Hematopoietic multipotent progenitor cell (in vitro differentiated cells): ENCODE results near the gene ZPLD1. TPM values are rescaled to one million over a fixed set of nuclear protein-coding genes. Genes with fewer than 3 reads are reported as not detected.

Experiments used
- DNase-seq, 3 donors: peaks; one replicate each; pipeline ENCODE4 v3.0.0-alpha.2; 2011 to 2015; ENCODE audit warnings: low read depth in 2 of 3, low spot score in 2 of 3
- total RNA-seq: library from RNA; depleted of rRNA; stranded (reverse); fragments of >200 nt; gene quantifications from one replicate; pipeline ENCODE4 v1.2.3, GENCODE V29; 2012

The ZPLD1 gene
- total RNA-seq, result not detected

GRCh38 chr3:102434715-102435114, at the start of gene ZPLD1:
Gene ZPLD1 (plus strand): TSS chr3:102435015. CDS start chr3:102438488, 3,473 bp downstream.
- no peak for DNase-seq

GRCh38 chr3:102390171-102390864, 44.5 kb upstream of the ZPLD1 start:
- no peak for DNase-seq

GRCh38 chr3:102390916-102391315, 43.9 kb upstream of the ZPLD1 start:
- DNase-seq, result no peak

GRCh38 chr3:102391491-102391890, 43.3 kb upstream of the ZPLD1 start:
- no peak for DNase-seq

- no peak for DNase-seq
Measured at GRCh38 chr3:102394517-102394916, 40.3 kb upstream of the ZPLD1 start.

GRCh38 chr3:102398176-102398575, 36.6 kb upstream of the ZPLD1 start:
- DNase-seq, result no peak

- DNase-seq, result no peak
Measured at GRCh38 chr3:102398666-102399065, 36.1 kb upstream of the ZPLD1 start.

GRCh38 chr3:102400142-102400541, 34.7 kb upstream of the ZPLD1 start:
- no peak for DNase-seq

GRCh38 chr3:102400766-102401165, 34.0 kb upstream of the ZPLD1 start:
- no peak for DNase-seq

GRCh38 chr3:102410616-102411015, 24.2 kb upstream of the ZPLD1 start:
- DNase-seq, result no peak

GRCh38 chr3:102415553-102415952, 19.3 kb upstream of the ZPLD1 start:
- peak in 1 of 3 donors; percentile 9 for DNase-seq

GRCh38 chr3:102419786-102420185, 15.0 kb upstream of the ZPLD1 start:
- DNase-seq, result no peak

GRCh38 chr3:102441832-102442231, 7.0 kb downstream of the ZPLD1 start:
- DNase-seq, result no peak

GRCh38 chr3:102443021-102443420, 8.2 kb downstream of the ZPLD1 start:
- DNase-seq, result no peak

- DNase-seq, result no peak
Measured at GRCh38 chr3:102444101-102444500, 9.3 kb downstream of the ZPLD1 start.

GRCh38 chr3:102447272-102447671, 12.5 kb downstream of the ZPLD1 start:
- DNase-seq, result no peak

GRCh38 chr3:102449341-102449740, 14.5 kb downstream of the ZPLD1 start:
- DNase-seq, result no peak

- DNase-seq, result no peak
Measured at GRCh38 chr3:102449930-102450329, 15.1 kb downstream of the ZPLD1 start.

GRCh38 chr3:102450976-102451375, 16.2 kb downstream of the ZPLD1 start:
- DNase-seq, result no peak

GRCh38 chr3:102451543-102451942, 16.7 kb downstream of the ZPLD1 start:
- no peak for DNase-seq

GRCh38 chr3:102454181-102454580, 19.4 kb downstream of the ZPLD1 start:
- DNase-seq, result no peak

GRCh38 chr3:102457644-102458043, 22.8 kb downstream of the ZPLD1 start:
- no peak for DNase-seq

- DNase-seq, result no peak
Measured at GRCh38 chr3:102460579-102460978, 25.8 kb downstream of the ZPLD1 start.
